Ovary (tissue), 3 donors: ENCODE measurements around the gene ZMYM4.

Source experiments
- POLR2A ChIP-seq: fragments of 450-650 bp; IDR thresholded peaks from one replicate; pipeline ENCODE4 v1.6.1; 2017; ENCODE audit warnings: antibody characterized with exemption, mild to moderate bottlenecking, moderate library complexity
- TF ChIP-seq, protein P1 (sequence below), 3 donors: fragments of 450-650 bp in 2 of 3; fragments of 200-600 bp in 1 of 3; IDR thresholded peaks; one replicate each; pipeline versions ENCODE4 v1.5.1 to v1.8.0; 2016 to 2022; ENCODE audit warnings: antibody characterized with exemption in 3 of 3, mild to moderate bottlenecking in 1 of 3
- donor health status: DM: no; HTN: no; CAD: no.

DNA sequence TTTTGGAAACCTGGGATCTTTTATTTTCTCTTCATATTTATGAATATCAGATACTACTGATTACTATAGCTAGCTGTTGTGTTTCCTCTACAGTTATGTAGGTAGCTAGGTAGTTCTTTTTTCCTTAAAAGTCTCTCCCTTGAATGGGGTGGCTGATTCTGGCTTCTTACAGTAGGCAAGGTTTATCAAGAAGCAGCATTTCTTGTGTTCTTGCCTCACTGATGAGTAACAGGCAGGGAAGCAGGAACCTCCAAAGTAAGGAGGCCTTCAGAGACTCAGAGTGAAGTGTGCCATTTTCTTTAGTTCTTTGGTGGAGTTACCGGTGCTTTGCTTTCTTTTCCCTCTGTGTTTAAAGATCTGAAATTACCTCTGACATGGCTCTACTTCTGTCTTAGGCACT, 56.0 kb downstream of the ZMYM4 start:
- TF ChIP-seq POLR2A, result no peak
- TF ChIP-seq, protein P1, sequence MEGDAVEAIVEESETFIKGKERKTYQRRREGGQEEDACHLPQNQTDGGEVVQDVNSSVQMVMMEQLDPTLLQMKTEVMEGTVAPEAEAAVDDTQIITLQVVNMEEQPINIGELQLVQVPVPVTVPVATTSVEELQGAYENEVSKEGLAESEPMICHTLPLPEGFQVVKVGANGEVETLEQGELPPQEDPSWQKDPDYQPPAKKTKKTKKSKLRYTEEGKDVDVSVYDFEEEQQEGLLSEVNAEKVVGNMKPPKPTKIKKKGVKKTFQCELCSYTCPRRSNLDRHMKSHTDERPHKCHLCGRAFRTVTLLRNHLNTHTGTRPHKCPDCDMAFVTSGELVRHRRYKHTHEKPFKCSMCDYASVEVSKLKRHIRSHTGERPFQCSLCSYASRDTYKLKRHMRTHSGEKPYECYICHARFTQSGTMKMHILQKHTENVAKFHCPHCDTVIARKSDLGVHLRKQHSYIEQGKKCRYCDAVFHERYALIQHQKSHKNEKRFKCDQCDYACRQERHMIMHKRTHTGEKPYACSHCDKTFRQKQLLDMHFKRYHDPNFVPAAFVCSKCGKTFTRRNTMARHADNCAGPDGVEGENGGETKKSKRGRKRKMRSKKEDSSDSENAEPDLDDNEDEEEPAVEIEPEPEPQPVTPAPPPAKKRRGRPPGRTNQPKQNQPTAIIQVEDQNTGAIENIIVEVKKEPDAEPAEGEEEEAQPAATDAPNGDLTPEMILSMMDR (IDR thresholded peaks at IDR 0.05), result no peak
